DLD1 (cell line): Measurements from ENCODE around the gene GRID1.

Experiments used
- in situ Hi-C: cut with HindIII; loops from 2 replicates; pipeline ENCODE4 v1.10.0; 2017; ENCODE audit warnings: low sequenced_read_pairs

GRID1 gene

DNA sequence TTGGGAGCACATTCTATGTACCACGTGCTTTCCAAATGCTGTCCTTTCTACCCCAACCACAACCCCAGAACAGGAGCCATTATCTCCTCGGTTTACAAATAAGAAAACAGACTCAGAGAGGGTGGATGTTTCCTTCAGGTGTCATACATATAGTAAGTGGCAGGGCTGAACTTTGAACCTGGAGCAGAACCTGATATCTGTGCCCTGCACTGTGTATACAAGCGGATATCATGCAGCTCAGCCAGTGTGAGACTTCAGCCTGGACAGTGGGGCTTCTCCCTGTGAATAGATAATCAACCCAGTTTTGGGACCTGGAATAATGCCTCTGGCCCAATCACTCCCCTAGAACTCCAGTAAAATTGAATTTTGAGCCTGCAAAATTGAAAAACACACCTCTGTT lies 341.1 kb downstream of the GRID1 start:
- in situ Hi-C loops: no loop called here

DNA sequence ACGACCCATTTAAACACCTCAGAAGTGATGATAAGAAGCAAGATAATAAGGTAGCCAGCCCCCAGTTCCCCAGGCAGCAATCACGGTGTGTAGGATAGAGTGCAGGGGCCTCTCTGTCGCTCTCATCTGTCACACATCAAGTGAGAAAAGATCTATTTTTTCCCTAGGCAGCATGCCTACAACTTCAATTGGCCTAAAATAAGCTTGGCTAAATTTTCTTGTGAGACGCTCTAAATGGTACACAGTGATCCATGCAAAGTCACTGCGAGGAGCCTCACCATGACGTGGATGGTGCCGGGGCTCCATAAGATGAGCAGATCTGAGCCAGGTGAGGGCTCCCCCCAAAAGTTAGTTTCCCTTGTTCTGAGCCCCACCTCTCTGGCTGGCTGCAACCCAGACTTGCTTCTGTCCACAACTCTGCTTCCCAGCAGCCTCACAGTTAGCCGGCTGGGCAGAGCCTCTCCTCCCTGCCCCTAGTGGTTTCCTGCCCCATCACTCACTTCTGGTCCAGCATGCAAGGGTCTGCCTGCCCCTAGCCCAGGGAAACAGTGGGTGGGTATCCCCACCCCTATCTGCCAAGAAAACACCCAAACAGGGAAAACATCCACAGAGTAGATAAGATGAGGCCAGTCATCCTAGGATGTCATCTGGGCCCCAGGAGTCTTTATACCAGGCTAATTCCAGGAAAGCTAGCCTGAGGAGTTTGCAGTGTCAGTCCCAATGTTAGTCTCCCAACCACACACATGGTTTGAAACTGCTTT lies 342.1 kb downstream of the GRID1 start:
- in situ Hi-C loops: no loop called here

DNA sequence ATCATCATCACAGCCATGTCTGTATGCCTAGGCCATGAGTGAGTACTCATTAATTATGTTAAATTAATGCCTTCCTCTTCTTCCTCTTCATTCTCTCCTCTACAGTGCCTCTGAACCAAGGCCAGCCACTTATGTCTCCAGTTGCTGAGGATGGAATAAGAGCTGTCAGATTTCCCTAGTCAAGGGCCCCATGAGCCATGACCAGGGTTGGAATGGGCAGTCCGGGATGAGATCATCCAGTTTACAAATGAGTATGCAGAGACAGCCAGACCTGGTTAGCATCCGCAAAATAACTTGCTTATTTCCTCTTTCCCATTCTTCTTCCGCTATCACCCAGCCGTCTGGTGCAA lies 342.7 kb downstream of the GRID1 start:
- in situ Hi-C loops: no loop called here

DNA sequence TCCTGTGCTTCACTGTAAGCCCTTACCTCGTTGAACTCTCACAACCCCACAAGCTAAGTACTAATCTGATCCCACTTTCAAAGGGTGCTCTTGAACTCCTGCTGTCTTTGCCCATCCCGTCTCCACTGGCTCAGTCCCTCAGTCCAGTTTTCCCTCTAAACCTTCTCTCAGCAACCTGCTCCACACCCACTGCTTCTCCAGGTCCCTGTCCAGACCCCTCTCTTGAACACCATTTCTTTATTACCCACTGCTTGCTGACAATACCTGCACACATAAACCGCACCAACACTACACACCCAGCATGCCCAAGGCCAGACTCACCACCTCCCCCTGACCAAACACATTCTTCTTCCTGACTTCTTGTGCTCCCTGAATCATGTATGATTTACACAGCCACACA lies 343.3 kb downstream of the GRID1 start:
- in situ Hi-C loops: no loop called here

DNA sequence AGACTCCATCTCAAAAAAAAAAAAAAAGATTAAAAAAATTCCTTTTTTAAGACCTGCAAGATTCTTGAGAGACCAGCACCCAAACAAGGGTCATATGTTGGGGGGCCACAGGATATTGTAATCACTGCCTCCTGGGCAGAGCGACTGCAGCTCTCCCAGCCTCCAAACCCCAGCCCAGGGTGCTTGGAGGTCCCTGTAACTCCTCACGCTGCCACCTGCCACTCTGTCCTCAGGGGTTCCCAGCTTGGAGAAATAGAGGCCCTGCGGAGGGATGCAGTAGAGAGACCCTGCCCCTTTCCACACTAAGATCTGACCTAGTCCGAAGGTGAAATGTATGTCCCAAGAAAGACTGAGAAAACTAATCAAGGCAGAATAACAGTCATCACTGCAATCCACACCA lies 343.7 kb downstream of the GRID1 start:
- in situ Hi-C loops: no loop called here

DNA sequence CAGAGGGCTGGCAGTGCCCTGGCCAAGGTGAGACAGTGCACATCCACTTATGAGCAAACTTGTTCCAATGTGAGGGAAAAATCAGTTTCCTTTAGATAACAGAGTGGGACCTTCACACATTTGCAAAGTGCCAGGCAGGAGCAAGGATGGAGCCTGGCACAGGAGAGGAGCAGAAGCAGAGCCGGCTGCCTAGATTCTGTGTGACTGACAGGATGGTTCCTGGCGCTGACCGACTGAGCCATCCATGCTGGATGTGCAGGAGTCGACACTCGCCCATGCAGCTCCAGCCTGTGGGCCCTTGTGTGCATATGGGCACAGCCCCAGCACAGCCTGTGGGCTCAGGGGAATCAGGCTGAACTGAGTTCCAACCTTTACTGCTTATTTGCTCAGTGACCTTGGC lies 346.5 kb downstream of the GRID1 start:
- in situ Hi-C loops: no loop called here

DNA sequence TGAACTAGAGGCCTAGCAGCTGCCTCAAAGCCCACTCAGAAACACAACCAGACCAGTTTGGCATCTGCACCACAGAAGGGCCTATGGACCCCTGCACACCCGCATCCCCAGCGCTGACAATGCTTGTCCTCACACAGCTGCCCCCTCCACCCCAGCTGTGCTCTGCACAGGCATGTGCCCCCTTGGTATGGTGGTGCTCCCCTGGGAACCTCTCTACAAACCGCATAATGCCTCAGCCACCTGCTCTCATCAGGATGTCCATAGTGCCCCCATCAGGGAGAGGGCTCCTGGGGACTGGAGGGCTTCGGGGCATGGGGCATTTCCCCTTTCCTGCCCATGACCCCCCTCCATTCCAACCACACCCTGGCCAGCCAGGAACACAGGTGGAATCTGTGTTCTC lies 347.5 kb downstream of the GRID1 start:
- in situ Hi-C loops: no loop called here

DNA sequence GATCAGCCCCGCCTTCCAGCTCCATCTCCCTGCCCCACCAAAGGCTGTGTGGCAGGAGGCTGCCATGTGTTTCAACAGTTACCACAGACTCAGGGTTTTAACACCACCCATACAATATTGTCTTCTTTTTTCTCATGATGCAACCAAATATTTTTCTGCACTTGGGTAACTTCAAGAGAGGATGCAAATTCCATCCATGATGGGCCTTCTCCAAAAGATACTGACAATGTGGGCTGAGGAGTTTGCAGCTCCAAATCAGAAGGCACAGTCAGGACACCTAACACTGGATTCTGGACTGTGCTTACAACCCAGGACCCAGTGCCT lies 347.9 kb downstream of the GRID1 start:
- in situ Hi-C loops: no loop called here

DNA sequence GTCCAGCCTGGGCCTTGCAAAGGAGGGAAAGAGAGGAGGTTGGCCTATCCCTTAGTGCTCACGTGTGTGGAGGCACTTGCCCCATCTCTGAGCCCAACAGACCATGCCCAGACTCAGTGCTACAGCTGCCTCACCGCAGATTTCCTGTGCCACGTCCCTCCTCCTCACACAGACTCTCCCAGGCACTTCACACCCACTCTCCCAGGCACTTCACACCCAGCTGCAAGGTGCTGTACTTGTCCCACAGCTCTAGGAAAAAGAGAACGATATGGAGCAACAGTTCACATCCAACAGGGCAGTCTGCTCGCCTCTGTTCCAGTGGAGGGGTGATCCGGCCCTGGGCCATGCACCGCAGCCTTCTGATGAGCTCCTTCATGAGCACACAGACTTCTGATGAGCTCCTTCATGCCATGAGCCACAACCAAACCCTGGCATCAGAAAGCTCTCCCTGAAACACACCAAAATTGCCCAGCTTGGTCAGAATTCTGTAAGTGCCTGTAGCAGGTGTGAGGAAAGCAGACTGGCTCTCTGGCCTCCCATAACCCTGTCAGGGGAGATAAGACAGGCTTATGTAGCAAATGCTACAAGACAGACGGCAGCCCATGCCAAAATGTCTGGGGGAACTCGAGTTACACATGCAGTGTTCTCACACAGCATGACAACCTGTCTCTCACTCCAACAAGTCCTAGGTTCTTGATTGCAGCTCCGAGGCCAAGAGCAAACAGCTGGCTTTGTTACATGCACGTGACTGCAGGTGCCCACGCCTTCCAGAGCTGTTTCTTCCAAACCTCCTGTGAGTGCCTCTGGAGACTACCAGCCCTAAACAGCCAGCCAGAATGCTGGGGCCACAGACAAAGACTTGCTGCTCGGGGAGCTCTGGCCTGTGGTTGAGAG lies 348.5 kb downstream of the GRID1 start:
- in situ Hi-C loops: no loop called here

DNA sequence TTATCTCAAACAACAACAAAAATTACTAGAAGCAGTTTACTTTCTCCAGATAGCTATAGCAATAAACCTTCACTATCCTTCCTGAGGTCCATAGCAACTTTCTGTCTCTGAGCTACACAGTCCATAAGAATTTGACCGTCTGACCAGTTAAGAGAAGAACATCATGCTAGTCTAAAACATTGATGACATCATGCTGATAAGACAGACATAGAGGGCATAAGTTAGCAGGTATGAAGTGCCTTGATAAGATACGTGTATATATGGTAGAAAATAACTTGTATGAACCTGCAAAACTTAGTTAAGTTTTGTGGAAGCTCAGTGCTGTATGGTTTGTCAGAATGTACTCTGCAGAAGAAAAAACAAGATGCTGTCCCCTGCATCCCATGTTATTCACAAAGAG lies 353.0 kb downstream of the GRID1 start:
- in situ Hi-C loops: no loop called here

DNA sequence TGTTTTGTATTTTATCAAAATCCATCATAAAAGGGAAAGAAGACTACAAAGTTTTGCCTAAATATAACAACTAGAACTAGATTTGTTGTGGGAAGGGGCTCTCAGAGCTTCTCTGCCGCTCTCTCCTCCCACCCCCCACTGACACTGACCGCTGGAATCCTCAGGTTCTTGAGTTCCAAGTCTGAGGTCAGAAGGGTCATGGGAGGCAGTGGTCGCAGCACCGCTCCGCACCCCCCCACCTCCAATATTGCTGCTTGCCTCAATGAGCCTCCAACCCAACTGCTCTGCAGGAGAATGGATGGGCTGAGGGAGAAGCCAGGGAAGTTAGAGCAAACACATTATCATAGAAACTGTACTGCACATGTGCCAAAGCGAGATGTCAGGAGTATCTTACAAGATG lies 359.4 kb downstream of the GRID1 start:
- in situ Hi-C loops: no loop called here

DNA sequence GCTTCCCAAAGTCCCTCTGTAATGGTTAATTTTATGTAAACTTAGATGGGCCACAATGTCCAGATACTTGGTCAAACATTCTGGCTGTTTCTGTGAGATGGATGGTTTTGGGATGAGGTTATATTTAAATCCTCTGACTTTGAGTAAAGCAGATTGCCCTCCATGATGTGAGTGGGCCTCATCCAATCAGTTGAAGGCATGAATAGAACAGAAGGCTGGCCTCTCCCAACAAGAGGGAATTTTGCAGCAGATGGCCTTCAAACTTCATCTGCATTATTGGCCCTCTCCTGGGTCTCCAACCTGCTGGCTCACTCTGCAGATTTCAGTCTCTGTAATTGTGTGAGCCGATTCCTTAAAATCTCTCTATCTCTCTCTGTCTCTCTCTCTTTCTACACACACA lies 362.3 kb downstream of the GRID1 start:
- in situ Hi-C loops: no loop called here

DNA sequence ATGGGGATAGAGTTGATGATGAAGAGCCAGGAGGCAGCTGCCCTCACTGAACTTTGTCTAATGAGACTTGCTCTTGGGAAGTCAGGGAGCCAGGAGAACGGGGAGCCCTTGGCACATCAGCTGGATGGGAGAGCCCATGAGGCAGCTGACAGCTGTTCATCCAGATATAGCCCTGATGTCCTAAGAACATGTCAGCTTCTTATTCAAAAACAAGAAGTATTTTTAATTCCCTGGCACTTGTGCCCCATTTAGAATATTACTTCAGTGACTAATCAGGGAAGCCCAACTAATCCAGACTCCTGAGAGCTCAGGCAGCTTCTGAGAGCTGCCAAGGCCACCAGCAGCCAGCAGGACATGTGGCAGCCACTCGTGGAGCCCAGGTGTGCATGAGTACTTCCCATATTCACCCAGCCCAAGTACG lies 363.4 kb downstream of the GRID1 start:
- in situ Hi-C loops: no loop called here

DNA sequence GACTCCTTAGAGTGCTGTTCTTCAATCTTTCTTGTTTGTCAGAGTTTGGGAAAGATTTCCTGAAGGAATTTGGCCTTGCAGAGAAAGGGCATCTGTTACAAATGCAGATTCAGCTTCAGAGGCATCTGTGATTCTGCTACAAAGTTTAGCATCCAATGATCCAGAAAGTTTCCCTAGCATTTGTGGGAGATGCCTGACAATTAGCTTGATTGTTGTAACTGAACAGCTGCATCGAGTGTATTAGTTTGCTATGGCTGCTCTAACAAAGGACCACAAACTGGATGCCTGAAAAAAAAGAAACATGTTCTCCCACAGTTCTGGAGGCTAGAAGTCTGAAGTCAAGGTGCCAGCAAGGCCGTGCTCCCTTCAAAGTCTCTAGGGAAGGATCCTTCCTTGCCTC lies 365.1 kb downstream of the GRID1 start:
- in situ Hi-C loops: no loop called here

DNA sequence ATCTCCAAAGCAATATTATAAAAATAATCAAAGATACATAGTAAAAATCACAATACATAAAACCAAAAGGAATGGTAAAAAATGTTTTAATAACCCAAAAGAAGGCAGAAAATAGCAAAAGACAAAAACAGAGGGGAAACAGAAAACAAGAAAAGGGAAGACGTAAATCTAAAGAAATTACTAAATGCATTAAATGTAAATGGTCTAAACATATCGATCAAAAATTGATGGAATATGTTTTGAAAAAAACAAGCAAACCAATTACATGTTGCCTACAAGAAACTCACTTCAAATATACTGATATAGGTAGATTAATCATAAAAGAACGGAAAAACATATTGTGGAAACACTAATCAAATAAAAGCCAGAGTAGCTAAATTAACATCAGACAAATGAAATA lies 369.1 kb downstream of the GRID1 start:
- in situ Hi-C loops: no loop called here

DNA sequence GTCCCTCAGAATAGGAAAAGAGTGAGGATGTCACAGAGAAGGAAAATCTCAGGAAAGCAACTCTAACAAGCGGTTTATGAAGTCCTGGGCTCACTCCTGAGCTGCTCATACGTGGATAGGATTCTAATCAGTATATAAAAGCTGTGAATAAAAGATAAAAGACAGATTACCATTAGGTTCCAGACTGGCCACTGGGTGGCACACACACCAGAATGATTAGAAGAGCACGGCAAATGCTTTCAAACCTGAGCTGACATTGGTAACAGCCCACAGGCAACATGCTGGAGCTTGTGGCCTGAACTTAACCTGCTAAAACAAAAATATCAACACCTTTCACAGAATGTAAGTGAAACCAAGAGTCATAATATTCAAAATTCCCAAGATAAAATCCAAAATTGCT lies 370.8 kb downstream of the GRID1 start:
- in situ Hi-C loops: no loop called here

DNA sequence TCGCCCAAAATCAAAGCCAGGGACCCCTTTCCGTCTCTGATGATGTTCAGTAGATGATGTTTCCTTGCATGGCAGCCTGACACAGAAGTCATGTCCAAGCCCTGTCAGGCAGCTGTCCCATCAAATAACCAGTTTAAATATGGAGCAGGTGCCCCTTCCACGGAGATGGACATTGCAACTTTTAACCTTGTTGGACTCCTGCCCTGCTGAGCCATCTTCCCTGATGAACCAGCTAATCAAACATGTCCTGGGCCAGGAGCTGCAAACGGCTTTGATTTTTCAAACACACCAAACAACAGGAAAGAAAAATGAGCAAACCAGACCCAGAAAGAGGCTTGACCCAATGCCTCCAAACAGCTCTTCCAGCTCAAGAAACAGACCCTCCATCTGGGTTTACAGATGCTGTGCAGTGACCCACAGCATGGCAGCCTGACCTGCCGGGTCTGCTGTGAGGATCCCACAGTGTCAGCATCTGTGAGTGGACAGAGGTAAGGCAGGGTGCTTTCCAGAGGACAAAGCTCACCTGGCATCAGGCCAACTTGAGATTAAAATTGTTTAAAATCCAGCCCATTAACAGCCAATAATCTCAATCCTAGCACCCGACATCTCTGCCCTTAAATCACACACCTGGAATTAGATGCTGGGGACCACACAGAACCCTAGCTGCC lies 372.6 kb downstream of the GRID1 start:
- in situ Hi-C loops: no loop called here

DNA sequence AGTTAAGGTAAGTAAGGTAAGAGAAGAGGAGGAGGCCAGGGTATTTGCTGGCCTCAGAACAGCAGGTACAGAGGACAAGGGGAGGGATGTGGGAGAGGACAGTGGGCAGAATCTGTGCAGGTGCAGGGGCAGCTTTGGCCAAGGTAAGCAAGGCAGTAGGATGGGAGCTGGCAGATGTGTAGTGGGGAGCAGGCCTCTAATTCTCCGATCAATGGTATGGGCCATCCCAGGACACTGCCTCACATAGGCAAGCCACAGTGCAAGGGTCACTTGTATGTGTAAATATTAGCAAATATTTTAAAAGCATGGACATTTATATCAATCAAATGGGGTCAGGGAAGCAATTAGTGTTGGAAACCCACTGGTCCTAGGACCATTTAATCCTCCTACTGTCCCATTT lies 373.5 kb downstream of the GRID1 start:
- in situ Hi-C loops: no loop called here

DNA sequence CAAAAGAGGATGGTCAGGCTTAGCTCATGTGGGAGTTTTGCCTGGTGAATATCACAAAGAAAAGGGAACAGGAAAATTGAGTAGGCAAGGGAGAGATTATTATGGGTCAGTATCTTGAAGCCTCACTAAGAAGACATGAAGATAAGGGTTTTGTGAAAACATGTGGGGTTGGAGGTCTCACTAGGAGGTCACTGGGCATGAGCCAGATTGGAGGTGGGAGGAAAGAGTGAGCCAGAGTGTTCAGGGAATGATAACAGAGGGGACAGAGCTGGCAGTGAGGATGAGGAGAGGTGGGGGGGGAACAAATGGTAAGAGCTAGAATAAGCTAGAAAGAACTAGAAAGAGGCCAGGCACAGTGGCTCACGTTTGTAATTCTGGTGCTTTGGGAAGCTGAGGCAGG lies 374.3 kb downstream of the GRID1 start:
- in situ Hi-C loops: no loop called here

DNA sequence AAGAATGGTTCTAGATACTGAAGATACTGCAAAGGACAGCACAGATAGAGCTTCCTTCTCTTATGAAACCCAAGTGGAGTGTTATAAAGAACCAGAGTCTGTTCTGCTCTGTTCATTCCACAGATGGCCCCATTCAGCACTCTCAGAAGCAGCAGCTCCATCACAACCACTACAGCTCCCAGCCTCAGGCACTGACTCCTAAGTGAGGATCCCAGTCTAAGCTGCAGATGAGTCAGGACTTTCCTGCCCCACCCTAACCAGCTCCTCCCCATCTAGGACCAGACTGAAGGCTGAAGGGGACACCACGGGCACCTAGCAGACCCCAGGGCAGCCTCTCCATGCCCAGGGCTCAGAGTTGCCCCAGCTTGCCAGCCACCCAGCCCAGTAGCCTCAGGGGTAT lies 379.8 kb downstream of the GRID1 start:
- in situ Hi-C loops: no loop called here

DNA sequence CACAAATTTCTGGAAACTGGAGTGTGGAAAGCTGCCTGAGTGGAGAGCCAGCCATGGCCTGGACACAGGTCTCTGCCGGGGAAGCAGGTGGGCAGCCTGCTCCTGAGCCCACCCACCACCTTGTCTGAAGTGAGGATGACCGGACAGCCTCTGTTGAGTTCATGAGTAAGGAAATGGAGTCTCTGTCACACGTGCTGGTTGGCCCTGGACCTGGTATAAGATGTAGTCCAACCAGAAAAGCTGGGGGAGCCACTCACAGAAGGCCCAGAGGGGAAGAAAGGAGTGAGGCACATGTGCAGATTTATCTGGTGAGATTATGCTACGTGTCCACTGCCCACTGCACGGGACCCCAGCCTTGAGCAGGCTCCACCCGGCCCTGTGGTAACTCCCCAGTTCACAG lies 383.5 kb downstream of the GRID1 start:
- in situ Hi-C loops: no loop called here

DNA sequence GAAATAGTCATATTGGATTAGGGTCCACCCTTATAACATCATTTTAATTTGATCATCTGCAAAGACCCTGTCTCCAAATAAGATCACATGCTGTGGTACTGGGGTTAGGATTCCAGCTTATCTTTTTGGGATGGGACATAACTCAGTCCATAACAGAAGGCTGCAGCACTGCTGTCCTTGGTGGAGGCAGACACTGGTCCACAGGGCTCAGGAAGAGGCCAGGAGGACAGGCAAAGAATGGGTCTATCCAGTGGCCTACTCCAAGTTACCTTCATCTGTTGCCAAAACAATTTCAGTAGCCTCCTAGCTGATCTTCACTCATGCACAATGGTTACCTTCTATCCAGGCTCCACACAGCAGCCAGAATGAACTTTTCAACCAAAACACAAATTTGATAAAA lies 387.0 kb downstream of the GRID1 start:
- in situ Hi-C loops: no loop called here
